GM21360 (cell line): ENCODE data around the gene RAB43.

Experiments used
- ATAC-seq: cut with Tn5 transposase; IDR thresholded peaks from one replicate; pipeline ENCODE4 v1.9.1; 2021; ENCODE audit warnings: mild to moderate bottlenecking, moderate library complexity; ENCODE audit not compliant: unreplicated experiment

Gene RAB43

DNA sequence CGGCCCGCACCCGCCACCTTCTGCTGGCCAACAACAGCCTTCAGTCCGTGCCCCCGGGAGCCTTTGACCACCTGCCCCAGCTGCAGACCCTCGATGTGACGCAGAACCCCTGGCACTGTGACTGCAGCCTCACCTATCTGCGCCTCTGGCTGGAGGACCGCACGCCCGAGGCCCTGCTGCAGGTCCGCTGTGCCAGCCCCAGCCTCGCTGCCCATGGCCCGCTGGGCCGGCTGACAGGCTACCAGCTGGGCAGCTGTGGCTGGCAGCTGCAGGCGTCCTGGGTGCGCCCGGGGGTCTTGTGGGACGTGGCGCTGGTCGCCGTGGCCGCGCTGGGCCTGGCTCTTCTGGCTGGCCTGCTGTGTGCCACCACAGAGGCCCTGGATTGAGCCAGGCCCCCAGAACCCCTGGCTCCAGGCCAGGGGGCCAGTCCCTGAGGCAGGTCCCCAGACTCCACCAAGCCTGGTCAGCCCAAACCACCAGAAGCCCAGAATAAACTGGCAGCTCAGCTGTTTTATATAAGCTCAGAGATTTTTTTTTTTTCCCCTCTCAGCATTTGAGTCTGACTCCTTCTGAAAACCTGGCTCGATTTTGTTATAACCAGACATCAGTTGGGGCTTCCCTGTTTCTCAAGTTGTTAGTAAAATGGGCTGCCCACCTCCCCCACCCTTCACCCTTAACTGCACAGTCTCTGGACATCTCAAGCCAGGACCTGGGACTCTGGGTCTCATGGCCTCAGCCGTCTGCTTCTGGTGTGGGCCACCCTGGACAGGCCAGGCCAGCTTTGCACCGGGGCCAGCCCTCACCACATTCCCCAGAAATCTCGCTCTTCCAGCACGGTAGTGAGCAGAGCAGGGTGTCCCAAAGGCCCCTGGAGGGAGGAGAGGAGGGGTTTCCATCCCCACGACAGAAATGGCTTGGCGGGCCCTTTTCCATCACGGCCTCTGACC, 59.4 kb downstream of the RAB43 start:
- no peak for ATAC-seq

GRCh38 chr3:129061023-129061887, 60.3 kb downstream of the RAB43 start:
- ATAC-seq = no peak

DNA sequence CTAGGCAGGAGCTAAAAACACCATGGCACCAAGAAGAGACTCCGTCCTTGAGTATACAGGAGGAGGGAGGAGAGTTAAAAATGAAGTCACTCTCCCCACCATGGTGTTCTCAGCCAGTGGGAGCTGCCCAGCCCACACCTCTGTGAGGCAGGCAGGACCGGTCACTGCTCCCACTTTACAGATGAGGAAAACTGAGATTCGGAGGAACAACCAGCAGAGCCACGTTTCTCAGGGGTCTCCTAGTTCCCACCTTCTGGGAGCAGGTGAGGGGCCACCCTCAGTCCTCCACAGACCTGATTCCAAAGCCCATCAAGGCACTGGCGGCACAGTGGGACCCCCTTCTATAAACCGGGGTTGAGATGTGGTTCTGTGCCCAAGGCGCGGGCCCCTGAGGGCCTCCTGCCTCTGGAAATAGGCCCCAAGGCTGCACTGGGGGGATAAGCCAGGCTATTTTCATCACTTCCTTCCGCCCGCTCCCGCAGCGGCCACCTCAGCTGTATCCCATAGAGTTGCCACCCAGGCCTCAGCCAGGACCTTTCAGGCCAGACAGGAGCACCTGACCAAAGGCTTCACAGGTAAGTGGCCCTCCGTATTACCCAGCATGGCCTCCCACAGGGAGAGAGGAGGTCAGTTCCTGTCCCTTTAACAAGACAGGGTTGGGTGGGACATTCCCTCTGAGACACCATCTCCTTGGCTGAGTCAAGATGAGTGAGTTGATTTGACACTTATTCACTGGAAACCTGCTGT, 61.2 kb downstream of the RAB43 start, which contains the start of gene GP9:
GP9 (plus strand) TSS at position 504 of the 747 bp plus-strand sequence. CDS start 961 bp downstream, outside the sequence.
- ATAC-seq = no peak

DNA sequence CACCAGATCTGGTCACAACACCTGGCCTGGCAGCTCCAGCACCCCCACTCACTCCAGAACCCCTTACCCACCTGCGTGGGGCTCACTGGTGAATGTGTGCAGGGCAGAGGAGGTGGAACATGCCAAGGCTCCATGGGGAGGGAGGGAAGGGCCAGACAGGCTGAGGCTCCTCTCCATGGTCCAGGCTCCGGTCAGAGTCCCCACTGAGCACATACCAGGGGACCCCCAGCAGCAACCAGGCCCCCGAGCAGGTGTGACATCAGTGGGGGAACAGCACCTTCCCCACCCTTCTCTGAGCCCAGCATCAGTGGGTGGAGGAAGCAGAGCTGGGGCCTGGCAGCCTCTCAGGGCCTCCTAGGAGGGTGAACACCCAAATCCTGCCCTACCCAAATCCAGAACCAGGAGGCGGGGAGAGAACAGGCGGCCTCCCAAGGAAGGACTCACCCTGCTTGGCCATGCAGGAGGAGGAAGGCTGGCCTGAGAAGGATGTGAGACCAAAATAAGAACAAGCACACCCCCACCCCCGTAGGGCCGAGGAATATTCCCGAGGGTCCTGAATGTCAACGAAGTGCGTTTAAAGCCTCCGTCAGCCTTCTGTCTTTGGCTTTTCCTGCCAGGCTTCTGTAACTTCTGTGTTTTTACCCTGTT, 62.2 kb downstream of the RAB43 start:
- no peak for ATAC-seq

DNA sequence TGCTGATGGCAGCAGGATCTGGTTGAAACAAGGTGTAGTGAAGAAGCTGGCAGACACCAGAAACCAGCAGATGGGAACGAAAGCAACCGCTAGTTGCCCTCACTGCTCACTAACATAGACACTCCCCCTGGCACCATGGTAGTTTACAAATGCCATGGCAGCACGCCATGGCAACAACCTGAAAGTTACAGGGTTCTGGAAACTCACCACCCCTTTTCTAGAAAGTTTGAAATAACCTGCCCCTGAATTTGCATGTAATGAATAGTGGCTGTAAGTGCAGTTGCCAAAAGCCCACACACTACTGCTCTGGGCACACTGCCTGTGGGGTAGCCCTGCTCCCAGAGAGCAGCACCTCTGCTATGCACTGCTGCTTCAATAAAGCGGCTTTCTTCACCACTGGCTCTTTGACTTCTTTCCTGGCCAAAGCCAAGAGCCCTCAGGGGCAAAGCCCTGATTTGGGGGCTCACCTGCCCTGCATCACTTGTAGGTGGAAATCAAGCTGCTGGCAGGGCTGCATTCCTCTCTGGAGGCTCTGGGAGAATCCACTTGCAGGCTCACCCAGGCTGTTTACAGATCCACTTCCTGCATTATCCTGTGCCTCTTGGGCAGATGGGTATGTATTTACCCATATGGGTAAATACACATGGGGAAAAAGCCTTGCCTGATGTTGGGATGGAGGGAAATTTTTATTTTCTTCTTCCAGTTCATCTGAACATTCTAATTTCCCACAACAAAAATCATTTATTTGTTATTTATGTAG, 63.0 kb downstream of the RAB43 start:
- ATAC-seq = no peak

GRCh38 chr3:129057249-129057648, 64.4 kb downstream of the RAB43 start:
- ATAC-seq = no peak

DNA sequence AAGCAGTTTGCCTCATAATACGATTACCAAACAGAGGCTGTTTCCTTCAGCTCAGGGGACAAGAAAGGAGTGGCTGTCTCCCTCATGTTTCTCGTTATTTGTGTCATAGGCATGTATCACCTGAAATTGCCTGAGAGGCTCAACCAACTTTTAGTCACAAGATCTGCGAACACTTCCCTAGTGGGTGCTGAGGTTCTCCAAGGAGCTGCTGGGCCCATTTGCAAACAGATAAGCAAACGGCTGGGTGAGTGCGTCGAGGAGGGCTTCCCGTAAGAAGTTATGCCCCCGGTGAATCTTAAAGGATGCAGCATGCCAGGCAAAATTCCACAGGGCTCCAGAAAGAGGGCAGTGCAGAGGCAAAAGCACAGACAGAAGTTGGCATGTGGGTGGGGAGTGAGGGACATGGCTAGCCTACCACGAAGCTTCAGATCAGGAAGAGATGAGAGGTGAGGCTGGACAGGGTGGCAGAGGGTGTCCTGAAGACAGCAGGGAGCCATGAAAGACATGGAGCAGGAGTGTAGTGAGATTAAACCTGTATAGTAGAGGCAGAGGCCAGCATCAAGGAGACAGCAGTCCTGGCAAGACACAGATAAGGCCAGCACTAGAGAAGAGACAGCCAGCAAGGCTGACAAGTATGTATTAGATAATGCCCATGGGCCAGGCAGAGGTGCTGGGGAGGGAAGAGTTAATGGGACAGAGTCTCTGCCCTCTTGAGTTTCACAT, 65.0 kb downstream of the RAB43 start:
- no peak for ATAC-seq

GRCh38 chr3:129054605-129055104, 66.9 kb downstream of the RAB43 start:
- no peak for ATAC-seq

- ATAC-seq = no peak
Observed at GRCh38 chr3:129052675-129053074, 68.9 kb downstream of the RAB43 start.

DNA sequence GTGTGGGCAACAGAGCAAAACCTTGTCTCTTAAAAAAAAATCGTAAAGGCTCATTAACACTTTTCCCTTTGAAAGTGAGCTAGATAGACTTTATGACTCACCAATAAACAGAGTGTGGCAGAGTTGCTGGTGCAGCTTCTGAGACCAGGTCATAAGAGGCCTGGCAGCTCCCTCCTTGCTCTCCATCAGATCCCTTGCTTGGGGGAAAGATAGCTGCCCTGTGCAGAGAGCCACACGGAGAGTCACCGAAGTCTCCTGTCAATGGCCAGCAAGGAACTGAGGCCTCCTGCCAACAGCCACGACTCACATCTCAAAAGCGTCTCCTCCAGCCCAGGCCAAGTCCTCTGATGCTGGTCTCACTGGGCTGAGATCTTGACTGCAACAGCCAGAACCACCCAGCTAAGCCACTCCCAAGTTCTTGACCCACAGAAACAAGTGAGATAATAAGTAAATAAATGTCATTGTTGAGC, 69.7 kb downstream of the RAB43 start:
- ATAC-seq = no peak

DNA sequence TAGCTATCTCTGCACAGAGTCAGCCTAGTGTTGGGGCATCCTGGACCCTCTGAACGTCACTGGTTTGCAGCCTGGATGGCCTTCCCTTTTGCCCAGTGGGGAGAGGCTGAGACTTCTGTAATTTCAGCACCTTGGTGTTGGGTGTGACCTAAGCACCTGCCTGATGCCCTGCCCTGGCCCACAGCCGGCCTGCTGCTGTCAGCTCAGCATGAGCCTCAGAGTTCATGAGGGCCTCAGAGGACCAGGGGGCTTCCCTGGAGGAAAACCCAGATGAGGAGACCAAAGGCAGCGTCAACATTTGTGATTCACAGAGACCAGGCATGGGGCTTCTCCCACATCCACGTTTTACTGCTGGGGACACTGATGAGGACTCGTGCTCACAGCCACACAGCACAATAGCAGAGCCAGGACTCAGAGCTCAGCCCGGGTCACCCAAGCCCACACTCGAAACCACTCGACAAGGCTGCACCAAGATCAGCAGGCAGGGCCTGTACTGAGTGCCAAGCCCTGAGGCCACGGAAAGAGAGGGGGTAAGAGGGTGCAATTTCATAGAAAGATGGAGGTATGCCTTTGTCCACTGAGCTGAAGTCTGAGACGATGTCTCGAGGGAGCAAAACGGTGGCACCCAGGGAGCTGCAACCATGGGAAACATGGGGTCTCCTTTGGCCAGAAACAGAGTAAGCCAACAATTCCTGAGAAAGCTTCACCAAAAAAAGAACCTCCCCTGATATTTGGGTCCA, 70.9 kb downstream of the RAB43 start:
- ATAC-seq = no peak

GRCh38 chr3:129047553-129047839, 74.1 kb downstream of the RAB43 start:
- ATAC-seq = no peak

GRCh38 chr3:129046732-129047552, 74.7 kb downstream of the RAB43 start:
- ATAC-seq = no peak

GRCh38 chr3:129046037-129046731, 75.4 kb downstream of the RAB43 start:
- no peak for ATAC-seq

GRCh38 chr3:129045675-129046036, 75.9 kb downstream of the RAB43 start:
- ATAC-seq = no peak

- ATAC-seq = no peak
Observed at GRCh38 chr3:129040579-129041300, 80.9 kb downstream of the RAB43 start.
